Adrenal gland (tissue), 12 donors: ENCODE data around the gene SLC25A43. TPM values are rescaled to one million over a fixed set of nuclear protein-coding genes. Genes with fewer than 3 reads are reported as not detected.

ENCODE experiments used
- DNase-seq, 7 donors: peaks; one replicate each; pipeline ENCODE4 v3.0.0-alpha.2; 2019 to 2020
- H3K27ac ChIP-seq, 5 donors: fragments of 200-600 bp; sonication (generic) in 4 of 5; 1 replicate in 3 of 5; 2 replicates in 2 of 5; pipeline versions ENCODE4 v1.5.1 to v1.8.0; 2016 to 2020; ENCODE audit warnings: mild to moderate bottlenecking in 1 of 5
- H3K27me3 ChIP-seq: fragments of 200-600 bp; 2 replicates; pipeline ENCODE4 v1.8.0; 2021
- H3K36me3 ChIP-seq, 2 donors: fragments of 200-600 bp; replicated peaks in 1 of 2; 1 replicate in 1 of 2; 2 replicates in 1 of 2; pipeline versions ENCODE4 v1.5.1 to v1.8.0; 2018 to 2022
- H3K4me1 ChIP-seq, 2 donors: fragments of 200-600 bp; replicated peaks in 1 of 2; 1 replicate in 1 of 2; 2 replicates in 1 of 2; pipeline versions ENCODE4 v1.5.1 to v1.8.0; 2018 to 2021
- H3K4me3 ChIP-seq, 4 donors: fragments of 200-600 bp; sonication (generic) in 3 of 4; one replicate each; pipeline ENCODE4 v1.5.1; 2016 to 2018
- H3K9me3 ChIP-seq, 3 donors: fragments of 200-600 bp; sonication (generic) in 1 of 3; replicated peaks in 1 of 3; 1 replicate in 2 of 3; 2 replicates in 1 of 3; pipeline versions ENCODE4 v1.5.1 to v1.8.0; 2016 to 2021
- POLR2A ChIP-seq, 2 donors: fragments of 450-650 bp; IDR thresholded peaks; one replicate each; pipeline ENCODE4 v1.6.1; 2017; ENCODE audit warnings: antibody characterized with exemption in 2 of 2, mild to moderate bottlenecking in 2 of 2, moderate library complexity in 1 of 2
- WGBS, 4 donors: extraction: QIAGEN DNeasy Blood & Tissue Kit in 2 of 4; methylation state at CpG; one replicate each; pipeline versions ENCODE4 v1.1.5 to v1.1.7; 2013 to 2017; 5-methylcytosine and 5-hydroxymethylcytosine counted together
- intact Hi-C, 2 donors: fragments of 100-400 bp; cut with DNase I; formaldehyde crosslinking; loops; one replicate each; pipeline versions ENCODE4 v1.14.1 to v1.15.0; 2022 to 2023
- polyA plus RNA-seq, 3 donors: library from polyadenylated mRNA; stranded (reverse); fragments of 200-250 nt in 2 of 3; fragments of 350-450 nt in 1 of 3; fragmentation: Illumina TruSeq in 1 of 3; extraction: RNeasy Lipid Tissue Mini Kit (QIAGEN cat#74804) in 1 of 3; gene quantifications; one replicate each; pipeline ENCODE4 v1.2.3, GENCODE V29; 2013 to 2014
- total RNA-seq, 9 donors: library from RNA; depleted of rRNA in 4 of 9; stranded (reverse); fragments of >200 nt in 4 of 9; fragments of 120-200 nt in 1 of 9; fragmentation: NEBNext Ultra II Directional in 1 of 9; extraction: Animal tissue kit (Norgen Biotek cat#: 25700) in 1 of 9; gene quantifications; one replicate each; pipeline versions ENCODE4 v1.1.0 to v1.2.4, GENCODE V29; 2013 to 2023
- TF ChIP-seq, protein P1 (sequence below), 6 experiments: fragments of 450-650 bp in 4 of 6; fragments of 200-600 bp in 2 of 6; sonication (generic) in 1 of 6; IDR thresholded peaks; 1 replicate in 5 of 6; 2 replicates in 1 of 6; pipeline versions ENCODE4 v1.5.1 to v1.8.0; 2016 to 2021; ENCODE audit warnings: antibody characterized with exemption in 6 of 6, mild to moderate bottlenecking in 2 of 6, moderate library complexity in 1 of 6
- donor health status: healthy with polysubstance abuse.
- donor health status: Bipolar disorder and iron deficiency.
- donor health status: DM: yes; HTN: yes; CAD: no.
- donor health status: DM: no; HTN: no; CAD: no.
- donor health status: DM: no; HTN: no; CAD: no.
- donor health status: DM: yes; HTN: yes; CAD: no.

The SLC25A43 gene
- total and polyA plus RNA-seq, 12 donors = 0.72 to 10.2 (median 3.8) TPM

DNA sequence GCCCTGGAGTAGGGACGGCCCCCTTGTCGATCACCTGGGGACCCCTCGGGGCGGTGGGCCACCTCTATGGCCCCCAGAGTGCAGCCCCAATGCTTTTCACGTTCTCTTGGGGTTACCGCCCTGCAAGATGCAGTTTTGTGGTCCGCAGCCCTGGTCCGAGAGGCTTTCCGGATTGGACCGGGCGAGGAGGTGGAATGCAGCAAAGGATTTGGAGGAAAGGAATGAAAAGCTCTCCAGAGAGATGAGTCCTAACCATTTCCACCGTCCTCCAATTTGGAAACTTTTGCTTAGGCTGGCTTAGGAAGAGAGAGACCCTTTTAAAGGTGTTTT is 601 bp downstream of the SLC25A43 start:
- H3K4me3 ChIP-seq = peak overlapping the region in 1 of 4 donors; percentile 70
- H3K36me3 ChIP-seq = no peaks in the 10 kb centered on the region
- no peaks in the 10 kb centered on the region for H3K4me1 ChIP-seq
- WGBS, 4 donors = 17 to 50% (median 19%) methylated on average over 8 to 12 of the region's 12 CpGs; no CpG with 5 or more reads in 1 of the 4 donors
- no peak for TF ChIP-seq POLR2A (IDR thresholded peaks at IDR 0.05)
- TF ChIP-seq, protein P1, sequence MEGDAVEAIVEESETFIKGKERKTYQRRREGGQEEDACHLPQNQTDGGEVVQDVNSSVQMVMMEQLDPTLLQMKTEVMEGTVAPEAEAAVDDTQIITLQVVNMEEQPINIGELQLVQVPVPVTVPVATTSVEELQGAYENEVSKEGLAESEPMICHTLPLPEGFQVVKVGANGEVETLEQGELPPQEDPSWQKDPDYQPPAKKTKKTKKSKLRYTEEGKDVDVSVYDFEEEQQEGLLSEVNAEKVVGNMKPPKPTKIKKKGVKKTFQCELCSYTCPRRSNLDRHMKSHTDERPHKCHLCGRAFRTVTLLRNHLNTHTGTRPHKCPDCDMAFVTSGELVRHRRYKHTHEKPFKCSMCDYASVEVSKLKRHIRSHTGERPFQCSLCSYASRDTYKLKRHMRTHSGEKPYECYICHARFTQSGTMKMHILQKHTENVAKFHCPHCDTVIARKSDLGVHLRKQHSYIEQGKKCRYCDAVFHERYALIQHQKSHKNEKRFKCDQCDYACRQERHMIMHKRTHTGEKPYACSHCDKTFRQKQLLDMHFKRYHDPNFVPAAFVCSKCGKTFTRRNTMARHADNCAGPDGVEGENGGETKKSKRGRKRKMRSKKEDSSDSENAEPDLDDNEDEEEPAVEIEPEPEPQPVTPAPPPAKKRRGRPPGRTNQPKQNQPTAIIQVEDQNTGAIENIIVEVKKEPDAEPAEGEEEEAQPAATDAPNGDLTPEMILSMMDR (IDR thresholded peaks at IDR 0.05) = no peak
- intact Hi-C loops = no loop called here
- H3K27ac ChIP-seq = peak overlapping the region in 2 of 5 donors; percentile 30 to 78
- no peak for DNase-seq
- no peaks in the 10 kb centered on the region for H3K9me3 ChIP-seq
- H3K27me3 ChIP-seq = no peaks in the 10 kb centered on the region

DNA sequence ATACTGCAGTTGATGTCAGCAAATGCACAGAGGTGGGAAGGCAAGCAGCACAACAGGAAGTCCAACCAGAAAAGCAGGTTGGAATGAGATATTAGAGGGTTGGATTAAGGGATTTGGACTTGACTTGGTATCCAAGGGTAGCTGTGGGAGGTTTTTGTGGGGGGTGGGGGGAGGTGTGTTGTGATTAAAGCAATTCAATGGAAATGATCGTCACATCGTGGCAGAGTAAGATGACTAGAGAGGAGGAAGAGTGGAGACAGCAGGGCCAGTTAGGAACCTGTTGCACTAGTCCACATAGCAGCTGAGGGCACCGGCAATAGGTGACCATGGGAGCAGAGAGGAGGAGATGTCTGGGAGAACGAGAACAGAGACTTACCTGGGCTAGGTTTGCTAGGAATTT is 2.4 kb downstream of the SLC25A43 start:
- intact Hi-C loops = no loop called here
- H3K9me3 ChIP-seq = no peaks in the 10 kb centered on the region
- DNase-seq = no peak
- TF ChIP-seq POLR2A (IDR thresholded peaks at IDR 0.05) = no peak
- TF ChIP-seq, protein P1 (IDR thresholded peaks at IDR 0.05) = no peak
- no peaks in the 10 kb centered on the region for H3K4me1 ChIP-seq
- no peaks in the 10 kb centered on the region for H3K27me3 ChIP-seq
- no peaks in the 10 kb centered on the region for H3K36me3 ChIP-seq
- H3K4me3 ChIP-seq = no peak overlapping the region
- WGBS, 4 donors = 66 to 83% (median 78%) methylated on average over 4 of the region's 4 CpGs
- H3K27ac ChIP-seq = no peak overlapping the region

DNA sequence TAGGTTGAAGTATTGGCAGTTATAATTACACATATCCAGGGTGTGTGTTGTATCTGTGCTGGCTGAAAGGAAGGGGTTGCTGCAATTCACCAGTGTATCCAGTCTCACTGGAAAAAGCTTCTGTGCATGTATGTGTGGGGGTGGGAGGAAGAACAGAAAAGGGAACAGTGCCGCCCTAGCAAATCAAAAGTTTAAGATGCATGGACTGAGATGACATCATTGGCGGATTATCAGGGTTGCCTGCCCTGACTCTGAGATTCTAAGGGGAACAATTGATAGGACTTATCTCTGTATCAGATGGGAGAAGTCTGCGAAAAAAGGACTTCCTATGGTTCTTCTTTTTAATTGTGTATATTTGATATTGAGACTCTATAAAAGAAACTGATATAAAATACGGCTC is 3.5 kb downstream of the SLC25A43 start:
- intact Hi-C loops = no loop called here
- Histone ChIP-seq H3K4me1 (no peaks in the 10 kb centered on the region), H3K27ac (no peak overlapping the region), H3K9me3 (no peaks in the 10 kb centered on the region), H3K36me3 (no peaks in the 10 kb centered on the region), H3K4me3 (no peak overlapping the region), H3K27me3 (no peaks in the 10 kb centered on the region)
- no peak for TF ChIP-seq POLR2A (IDR thresholded peaks at IDR 0.05)
- TF ChIP-seq, protein P1 (IDR thresholded peaks at IDR 0.05) = no peak
- 77 to 90% (median 87%) methylated on average over 4 of the region's 4 CpGs for WGBS, 4 donors
- DNase-seq = no peak

DNA sequence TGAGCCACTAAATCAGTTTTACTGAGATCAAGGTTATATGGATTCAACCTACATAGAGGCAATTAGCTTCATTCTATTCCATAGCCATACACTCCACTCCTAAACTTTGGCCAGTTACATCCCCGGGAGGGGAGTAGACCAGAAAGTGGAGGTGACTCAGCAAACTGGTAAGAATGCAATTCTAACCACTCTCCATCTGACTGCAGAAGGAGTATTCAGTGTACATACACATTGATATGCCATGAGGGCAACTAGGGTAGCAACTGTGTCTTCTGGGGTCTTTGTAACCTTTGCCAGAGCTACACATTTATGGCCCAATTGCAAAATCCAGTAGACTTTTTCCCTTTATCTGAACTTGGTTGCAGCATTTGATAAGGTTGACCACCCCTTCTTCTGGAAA is 7.6 kb downstream of the SLC25A43 start:
- no peaks in the 10 kb centered on the region for H3K9me3 ChIP-seq
- no peaks in the 10 kb centered on the region for H3K36me3 ChIP-seq
- H3K27ac ChIP-seq = no peak overlapping the region
- no peak for DNase-seq
- no peaks in the 10 kb centered on the region for H3K27me3 ChIP-seq
- intact Hi-C loops = no loop called here
- H3K4me3 ChIP-seq = no peak overlapping the region
- no peaks in the 10 kb centered on the region for H3K4me1 ChIP-seq
- 60 to 100% (median 82%) methylated on average over 1 of the region's 1 CpG for WGBS, 4 donors
- TF ChIP-seq, protein P1 (IDR thresholded peaks at IDR 0.05) = no peak
- no peak for TF ChIP-seq POLR2A (IDR thresholded peaks at IDR 0.05)
